Ishikawa (cell line): ENCODE measurements around the gene TFF1.

Experiments
- EP300 ChIP-seq: IDR thresholded peaks from 2 replicates; pipeline ENCODE4 v1.6.1; 2012; ENCODE audit warnings: borderline replicate concordance
- FOXM1 ChIP-seq: IDR thresholded peaks from 2 replicates; pipeline ENCODE4 v1.6.1; 2012; ENCODE audit warnings: low read depth, borderline replicate concordance
- TCF12 ChIP-seq: IDR thresholded peaks from 2 replicates; pipeline ENCODE4 v1.6.1; 2012; ENCODE audit warnings: low read depth

GRCh38 chr21:42350927-42351426 lies 15.4 kb downstream of the TFF1 start, which contains the start of gene TFF2:
- no peak for TF ChIP-seq FOXM1
- TF ChIP-seq EP300, result no peak
- TF ChIP-seq TCF12, result no peak
